ENCODE results near the gene CFAP46.
"Not testable (repeated sequence)": the region's sequence is repeated elsewhere in the genome, so short reads cannot be mapped to it uniquely, and the experiment has no call there.

Gene CFAP46

DNA sequence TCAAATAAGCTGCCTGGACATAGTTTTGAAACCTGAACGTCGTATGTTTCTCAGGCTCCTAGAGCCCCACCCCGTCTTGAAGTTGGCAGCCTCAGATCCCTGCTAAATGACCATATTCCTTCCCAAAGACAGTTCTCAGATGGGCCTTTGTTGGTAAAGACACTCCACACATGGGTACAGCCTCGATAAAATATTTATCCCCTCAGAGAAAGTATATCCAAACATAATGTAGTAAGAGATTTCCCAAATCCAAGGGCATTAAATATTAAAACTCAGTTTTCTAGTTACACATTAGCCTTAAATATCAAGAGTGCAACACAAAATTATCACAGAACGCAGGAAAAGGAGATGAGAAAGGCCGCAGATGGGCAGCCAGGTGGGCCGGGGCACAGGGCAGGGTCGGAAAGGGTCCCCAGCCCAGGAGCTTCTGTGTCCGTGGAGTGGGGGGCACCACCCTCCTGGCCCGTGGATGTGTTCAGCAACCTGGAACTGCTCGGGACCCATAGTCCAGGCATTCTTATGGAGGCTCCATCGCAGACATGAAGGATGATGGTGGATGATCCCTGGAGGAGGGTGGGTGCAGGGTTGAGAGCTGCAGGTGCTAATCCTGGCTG, 1.5 kb upstream of the CFAP46 start:
- no peak for DNase-seq

GRCh38 chr10:132943058-132943790, 854 bp upstream of the CFAP46 start:
- no peak for DNase-seq

DNA sequence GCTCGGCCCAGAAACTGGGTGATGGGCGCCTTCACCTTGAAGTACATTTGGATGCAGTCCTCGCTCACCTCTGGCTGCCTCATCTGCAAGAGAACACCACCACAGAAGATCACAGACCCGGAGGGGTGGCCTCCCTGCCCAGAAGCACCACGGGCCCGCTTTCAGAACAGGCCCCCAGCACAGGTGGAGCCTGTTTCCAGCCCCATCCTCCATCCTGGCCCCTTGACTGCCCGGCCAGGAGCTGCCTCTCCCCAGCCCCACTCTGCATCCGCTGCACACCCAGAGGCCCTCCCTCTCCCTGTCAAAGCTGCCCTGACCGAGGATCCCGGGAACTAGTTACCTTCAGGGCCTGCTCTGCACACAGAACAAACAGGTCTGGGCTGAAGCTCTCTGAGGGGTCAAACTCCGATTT, 724 bp downstream of the CFAP46 start:
- DNase-seq: no peak

DNA sequence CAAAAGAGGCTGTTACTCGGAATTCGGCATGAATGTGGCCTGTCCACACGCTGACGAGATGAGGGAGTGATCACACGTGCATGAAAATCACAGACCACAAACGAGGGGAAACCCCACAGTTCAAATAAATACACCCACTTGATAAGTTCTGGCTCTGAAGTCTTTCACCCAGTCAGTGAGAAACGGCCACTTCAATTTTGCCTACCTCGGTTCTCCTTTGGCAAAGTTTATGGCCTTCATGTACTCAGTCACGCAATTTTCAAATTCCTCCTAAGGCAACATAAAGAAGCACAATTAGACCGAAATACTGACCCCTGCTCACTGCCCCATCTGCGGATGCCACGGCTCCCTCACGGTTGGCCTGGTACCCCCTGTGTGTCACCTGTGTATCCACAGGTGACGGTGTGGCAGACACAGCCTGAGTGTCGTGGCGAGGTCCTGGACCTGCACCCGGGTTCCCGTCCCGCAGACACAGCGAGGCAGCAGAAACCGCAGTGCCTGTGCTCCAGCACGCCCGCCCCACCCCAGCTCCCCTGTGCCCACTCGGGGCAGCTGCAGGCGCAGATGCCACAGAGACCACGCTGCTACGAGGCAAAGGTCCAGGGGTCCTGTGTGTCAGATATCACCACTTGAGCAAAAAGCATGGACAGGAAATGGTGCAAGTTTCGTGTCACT, 1.4 kb downstream of the CFAP46 start:
- no peak for DNase-seq

GRCh38 chr10:132939957-132940790, 2.2 kb downstream of the CFAP46 start:
- DNase-seq: no peak

- DNase-seq: no peak
Measured at GRCh38 chr10:132939378-132939955, 2.9 kb downstream of the CFAP46 start.

DNA sequence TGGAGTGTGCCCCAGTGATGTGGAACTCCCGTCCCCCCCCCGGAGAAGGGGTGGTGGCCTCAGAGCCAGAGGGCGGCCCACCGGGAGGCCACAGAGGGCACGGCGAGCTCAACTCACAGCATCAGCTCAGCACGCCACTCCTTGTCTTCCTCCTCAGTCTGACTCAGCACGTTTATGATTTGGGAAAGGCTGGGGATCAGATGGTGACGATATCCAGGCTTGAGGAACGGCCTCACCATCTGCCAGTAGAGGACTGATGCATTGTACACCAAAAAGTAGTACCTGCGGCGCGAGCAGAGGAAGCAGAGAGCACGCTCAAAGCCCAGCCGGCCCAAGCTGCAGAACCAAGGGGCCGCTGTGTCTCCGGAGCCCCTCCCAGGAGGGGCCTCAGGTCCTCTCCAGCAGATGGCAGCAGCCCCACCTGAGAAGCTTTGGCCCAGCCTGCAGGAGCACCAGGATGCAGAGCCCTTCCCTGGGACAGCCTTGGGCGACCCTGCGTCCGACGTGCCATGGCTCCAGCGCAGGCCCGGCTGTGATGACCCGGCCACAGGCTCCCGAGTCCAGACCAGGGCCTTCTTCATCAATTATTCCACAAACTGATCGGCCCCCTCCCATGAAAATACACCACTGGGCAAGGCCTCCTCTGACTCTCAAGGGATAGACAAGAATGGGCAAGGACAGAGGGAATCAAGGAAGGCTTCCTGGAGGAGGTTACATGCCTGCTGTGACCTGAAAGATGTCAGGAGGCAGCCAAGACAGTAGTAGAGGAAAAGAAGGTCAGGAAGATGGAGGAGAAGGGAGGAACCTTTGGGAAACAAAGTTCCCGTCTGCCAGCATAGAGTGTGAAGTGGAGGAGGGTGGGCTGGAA, 3.7 kb downstream of the CFAP46 start:
- DNase-seq: no peak

GRCh38 chr10:132937861-132938260, 4.5 kb downstream of the CFAP46 start:
- no peak for DNase-seq

DNA sequence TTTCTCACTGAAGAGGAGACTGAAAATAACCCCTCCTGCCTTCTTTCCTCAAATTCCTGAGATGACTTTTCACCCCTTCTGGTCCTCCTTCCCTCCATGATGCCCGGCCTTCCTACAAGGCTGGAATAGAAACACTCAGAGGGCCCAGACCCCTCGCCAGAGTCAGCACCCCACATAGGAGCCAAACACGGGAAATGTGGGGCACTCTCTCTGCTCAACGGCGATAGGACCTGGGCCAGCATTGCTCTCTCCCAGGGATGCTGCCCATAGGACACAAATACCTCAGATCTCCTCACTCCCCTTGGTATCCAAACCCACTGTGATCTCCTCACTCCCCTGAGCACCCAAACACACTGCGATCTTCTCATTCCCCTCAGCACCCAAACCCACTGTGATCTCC, 7.4 kb downstream of the CFAP46 start:
- DNase-seq: no peak

- no peak for DNase-seq
Measured at GRCh38 chr10:132933308-132934042, 8.9 kb downstream of the CFAP46 start.

GRCh38 chr10:132932461-132933307, 9.7 kb downstream of the CFAP46 start:
- no peak for DNase-seq

DNA sequence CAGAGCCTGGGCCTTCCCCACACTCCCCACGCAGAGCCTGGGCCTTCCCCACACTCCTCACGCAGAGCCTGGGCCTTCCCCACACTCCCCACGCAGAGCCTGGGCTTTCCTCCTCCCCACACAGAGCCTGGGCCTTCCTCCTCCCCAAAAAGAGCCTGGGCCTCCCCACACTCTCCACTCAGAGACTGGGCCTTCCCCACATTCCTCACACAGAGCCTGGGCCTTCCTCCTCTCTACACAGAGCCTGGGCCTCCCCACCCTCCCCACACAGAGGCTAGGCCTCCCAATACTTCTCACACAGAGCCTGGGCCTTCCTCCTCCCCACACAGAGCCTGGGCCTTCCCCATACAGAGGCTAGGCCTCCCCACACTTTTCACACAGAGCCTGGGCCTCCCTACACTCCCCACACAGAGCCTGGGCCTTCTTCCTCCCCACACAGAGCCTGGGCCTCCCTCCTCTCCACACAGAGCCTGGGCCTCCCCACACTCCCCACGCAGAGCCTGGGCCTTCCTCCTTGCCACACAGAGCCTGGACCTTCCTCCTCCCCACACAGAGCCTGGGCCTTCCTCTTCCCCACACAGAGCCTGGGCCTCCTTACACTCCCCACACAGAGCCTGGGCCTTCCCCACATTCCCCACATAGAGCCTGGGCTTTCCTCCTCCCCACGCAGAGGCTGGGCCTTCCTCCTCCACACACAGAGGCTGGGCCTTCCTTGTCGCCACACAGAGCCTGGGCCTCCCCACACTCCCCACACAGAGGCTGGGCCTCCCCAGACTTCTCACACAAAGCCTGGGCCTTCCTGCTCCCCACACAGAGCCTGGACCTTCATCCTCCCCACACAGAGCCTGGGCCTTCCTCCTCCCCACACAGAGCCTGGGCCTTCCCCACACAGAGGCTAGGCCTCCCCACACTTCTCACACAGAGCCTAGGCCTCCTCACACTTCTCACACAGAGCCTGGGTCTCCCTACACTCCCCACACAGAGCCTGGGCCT, 10.8 kb downstream of the CFAP46 start:
- DNase-seq: not testable (repeated sequence)

- DNase-seq: not testable (repeated sequence)
Measured at GRCh38 chr10:132930701-132931100, 11.7 kb downstream of the CFAP46 start.

- no peak for DNase-seq
Measured at GRCh38 chr10:132929953-132930548, 12.3 kb downstream of the CFAP46 start.

DNA sequence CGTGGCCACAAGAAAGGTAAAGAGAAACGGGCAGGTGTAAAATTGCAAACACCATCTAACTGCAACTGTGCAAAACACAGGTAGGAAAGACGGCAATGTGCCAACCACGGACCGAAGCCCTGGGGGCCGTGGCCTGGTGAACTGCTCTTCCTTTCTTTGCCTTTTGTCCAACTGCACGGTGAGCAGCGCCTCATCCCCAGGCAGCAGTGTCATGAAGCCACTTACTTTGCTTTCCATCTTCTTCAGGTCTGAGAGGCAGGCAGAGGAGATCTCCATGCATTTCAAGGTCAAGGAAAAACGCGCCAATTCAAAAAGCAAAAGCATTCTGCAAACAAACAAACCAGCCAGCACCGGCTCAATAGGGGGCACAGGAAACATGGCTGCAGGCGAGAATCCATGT, 12.9 kb downstream of the CFAP46 start:
- no peak for DNase-seq

- DNase-seq: no peak
Measured at GRCh38 chr10:132928261-132928660, 14.1 kb downstream of the CFAP46 start.

- no peak for DNase-seq
Measured at GRCh38 chr10:132927824-132928223, 14.5 kb downstream of the CFAP46 start.
